ENCODE results near the gene GNAI3.
A peak's percentile ranks its signal among the peaks of the same experiment; 100 is the strongest.

GNAI3 gene

GRCh38 chr1:109636201-109636952 lies 88.0 kb downstream of the GNAI3 start:
- peak; percentile 66 for ATAC-seq
- TF ChIP-seq CSRNP3 (CRISPR knock-in tag; IDR thresholded peaks at IDR 0.05), result no peak
- no peak for TF ChIP-seq ZFP30 (CRISPR knock-in tag; IDR thresholded peaks at IDR 0.05)
- no peak for TF ChIP-seq CSDC2 (CRISPR knock-in tag; IDR thresholded peaks at IDR 0.05)
- no peak for TF ChIP-seq ZNF70 (CRISPR knock-in tag; IDR thresholded peaks at IDR 0.05)
- TF ChIP-seq OSR1 (CRISPR knock-in tag; IDR thresholded peaks at IDR 0.05), result no peak
- no peak for TF ChIP-seq ESRRG (CRISPR knock-in tag; IDR thresholded peaks at IDR 0.05)
- no peak for TF ChIP-seq GLIS3 (CRISPR knock-in tag; IDR thresholded peaks at IDR 0.05)
- TF ChIP-seq ZFP3 (CRISPR knock-in tag; IDR thresholded peaks at IDR 0.05), result no peak
- no peak for TF ChIP-seq POU6F1 (CRISPR knock-in tag; IDR thresholded peaks at IDR 0.05; ENCODE audit: borderline replicate concordance, low read depth)
- TF ChIP-seq PPARA (CRISPR knock-in tag; IDR thresholded peaks at IDR 0.05; ENCODE audit: borderline replicate concordance), result no peak

GRCh38 chr1:109637446-109637845 lies 89.0 kb downstream of the GNAI3 start:
- no peak for ATAC-seq
- TF ChIP-seq ZFP3 (CRISPR knock-in tag; IDR thresholded peaks at IDR 0.05) (no peak), PATZ1 (CRISPR knock-in tag; IDR thresholded peaks at IDR 0.05; ENCODE audit: borderline replicate concordance) (no peak), SNAI2 (CRISPR knock-in tag; IDR thresholded peaks at IDR 0.05) (no peak), CREB5 (CRISPR knock-in tag; IDR thresholded peaks at IDR 0.05; ENCODE audit: low read depth) (no peak), OSR1 (CRISPR knock-in tag; IDR thresholded peaks at IDR 0.05) (no peak), GLIS3 (CRISPR knock-in tag; IDR thresholded peaks at IDR 0.05) (no peak), TCF4 (CRISPR knock-in tag; IDR thresholded peaks at IDR 0.05; ENCODE audit: borderline replicate concordance) (no peak), ESRRG (CRISPR knock-in tag; IDR thresholded peaks at IDR 0.05) (no peak), ZC3H10 (CRISPR knock-in tag; IDR thresholded peaks at IDR 0.05) (no peak), ZFP30 (CRISPR knock-in tag; IDR thresholded peaks at IDR 0.05) (no peak), CSDC2 (CRISPR knock-in tag; IDR thresholded peaks at IDR 0.05) (no peak), PPARA (CRISPR knock-in tag; IDR thresholded peaks at IDR 0.05; ENCODE audit: borderline replicate concordance) (no peak), ISL1 (CRISPR knock-in tag; IDR thresholded peaks at IDR 0.05) (no peak)

GRCh38 chr1:109639063-109639840 lies 90.8 kb downstream of the GNAI3 start:
- ATAC-seq, result no peak
- TF ChIP-seq PATZ1 (CRISPR knock-in tag; IDR thresholded peaks at IDR 0.05; ENCODE audit: borderline replicate concordance), result no peak
- no peak for TF ChIP-seq POU6F1 (CRISPR knock-in tag; IDR thresholded peaks at IDR 0.05; ENCODE audit: borderline replicate concordance, low read depth)
- TF ChIP-seq TSHZ2 (CRISPR knock-in tag; IDR thresholded peaks at IDR 0.05), result no peak
- no peak for TF ChIP-seq TCF4 (CRISPR knock-in tag; IDR thresholded peaks at IDR 0.05; ENCODE audit: borderline replicate concordance)
- no peak for TF ChIP-seq ARNTL (CRISPR knock-in tag; IDR thresholded peaks at IDR 0.05; ENCODE audit: borderline replicate concordance, low read depth)
- no peak for TF ChIP-seq ZC3H10 (CRISPR knock-in tag; IDR thresholded peaks at IDR 0.05)
- TF ChIP-seq ISL1 (CRISPR knock-in tag; IDR thresholded peaks at IDR 0.05), result no peak
- no peak for TF ChIP-seq GLIS3 (CRISPR knock-in tag; IDR thresholded peaks at IDR 0.05)
- TF ChIP-seq SNAI2 (CRISPR knock-in tag; IDR thresholded peaks at IDR 0.05), result no peak
- no peak for TF ChIP-seq CSRNP3 (CRISPR knock-in tag; IDR thresholded peaks at IDR 0.05)
- no peak for TF ChIP-seq TOX (CRISPR knock-in tag; IDR thresholded peaks at IDR 0.05; ENCODE audit: borderline replicate concordance)
